Mesenchymal stem cell (in vitro differentiated cells and primary cell): ENCODE data around the gene MAP6.

Experiments used
- DNase-seq: peaks from one replicate; pipeline ENCODE4 v3.0.0-alpha.2; 2013
- H2AFZ ChIP-seq: one replicate; pipeline ENCODE4 v1.6.1; 2013; ENCODE audit warnings: low read depth, mild to moderate bottlenecking, control low read depth, inconsistent platforms, low read length, moderate library complexity
- H2AK5ac ChIP-seq: 2 replicates; pipeline ENCODE4 v1.6.1; 2013; ENCODE audit warnings: low read length, moderate library complexity, mild to moderate bottlenecking, inconsistent platforms; ENCODE audit not compliant: severe bottlenecking
- H2BK120ac ChIP-seq: one replicate; pipeline ENCODE4 v1.6.1; 2013; ENCODE audit warnings: low read depth, mild to moderate bottlenecking, inconsistent platforms, low read length, moderate library complexity
- H2BK12ac ChIP-seq, 2 experiments: one replicate each; pipeline ENCODE4 v1.6.1; 2013; ENCODE audit warnings: inconsistent platforms in 2 of 2, low read length in 2 of 2, mild to moderate bottlenecking in 2 of 2, moderate library complexity in 2 of 2, control low read depth in 1 of 2
- H2BK15ac ChIP-seq: one replicate; pipeline ENCODE4 v1.6.1; 2013; ENCODE audit warnings: mild to moderate bottlenecking, low read depth, inconsistent platforms; ENCODE audit not compliant: poor library complexity, severe bottlenecking
- H2BK5ac ChIP-seq: 2 replicates; pipeline ENCODE4 v1.6.1; 2013; ENCODE audit warnings: low read depth, mild to moderate bottlenecking, low read length, control low read depth, inconsistent platforms; ENCODE audit not compliant: poor library complexity, severe bottlenecking
- H3K14ac ChIP-seq, 2 experiments: one replicate each; pipeline ENCODE4 v1.6.1; 2013; ENCODE audit warnings: inconsistent platforms in 2 of 2, low read length in 2 of 2, control low read depth in 1 of 2, mild to moderate bottlenecking in 1 of 2, moderate library complexity in 1 of 2
- H3K18ac ChIP-seq, 2 experiments: one replicate each; pipeline ENCODE4 v1.6.1; 2013; ENCODE audit warnings: inconsistent platforms in 2 of 2, low read length in 2 of 2, control low read depth in 1 of 2, low read depth in 1 of 2, mild to moderate bottlenecking in 1 of 2
- H3K23ac ChIP-seq, 2 experiments: one replicate each; pipeline ENCODE4 v1.6.1; 2013; ENCODE audit warnings: inconsistent platforms in 2 of 2, low read length in 2 of 2, mild to moderate bottlenecking in 2 of 2, moderate library complexity in 2 of 2, control low read depth in 1 of 2
- H3K27ac ChIP-seq: 2 replicates; pipeline ENCODE4 v1.5.1; 2013; ENCODE audit warnings: mild to moderate bottlenecking, moderate library complexity, low read length, control low read depth, inconsistent platforms; ENCODE audit not compliant: poor library complexity, severe bottlenecking
- H3K27me3 ChIP-seq, 2 experiments: 2 replicates each; pipeline versions ENCODE4 v1.6.1 to v1.7.0; 2013; ENCODE audit warnings: low read length in 2 of 2, mild to moderate bottlenecking in 2 of 2, moderate library complexity in 2 of 2, control low read depth in 1 of 2, inconsistent platforms in 1 of 2; ENCODE audit not compliant: control insufficient read depth in 1 of 2, insufficient read depth in 1 of 2
- H3K36me3 ChIP-seq, 2 experiments: 2 replicates each; pipeline versions ENCODE4 v1.6.1 to v1.7.0; 2013; ENCODE audit warnings: low read length in 2 of 2, control low read depth in 1 of 2, inconsistent platforms in 1 of 2, low read depth in 1 of 2, mild to moderate bottlenecking in 1 of 2; ENCODE audit not compliant: insufficient read depth in 2 of 2, control insufficient read depth in 1 of 2
- H3K4ac ChIP-seq, 2 experiments: one replicate each; pipeline ENCODE4 v1.6.1; 2013; ENCODE audit warnings: inconsistent platforms in 2 of 2, low read length in 2 of 2, mild to moderate bottlenecking in 2 of 2, moderate library complexity in 2 of 2, control low read depth in 1 of 2, low read depth in 1 of 2
- H3K4me1 ChIP-seq: 2 replicates; pipeline ENCODE4 v1.6.1; 2013; ENCODE audit warnings: low read depth, low read length, control low read depth; ENCODE audit not compliant: control insufficient read depth, insufficient read depth
- H3K4me2 ChIP-seq: 2 replicates; pipeline ENCODE4 v1.6.1; 2013; ENCODE audit warnings: low read length, mild to moderate bottlenecking, inconsistent platforms; ENCODE audit not compliant: poor library complexity, severe bottlenecking
- H3K4me3 ChIP-seq, 2 experiments: 2 replicates each; pipeline versions ENCODE4 v1.5.1 to v1.7.0; 2013; ENCODE audit warnings: low read length in 2 of 2, mild to moderate bottlenecking in 2 of 2, control low read depth in 1 of 2, low read depth in 1 of 2; ENCODE audit not compliant: insufficient read depth in 1 of 2
- H3K79me1 ChIP-seq: replicated peaks from 2 replicates; pipeline ENCODE4 v1.6.1; 2013; ENCODE audit warnings: mild to moderate bottlenecking, control low read depth, low read length, inconsistent platforms; ENCODE audit not compliant: poor library complexity, severe bottlenecking
- H3K9ac ChIP-seq: 2 replicates; pipeline ENCODE4 v1.7.0; 2013; ENCODE audit warnings: mild to moderate bottlenecking, low read length, moderate library complexity
- H3K9me3 ChIP-seq: 2 replicates; pipeline ENCODE4 v1.7.0; 2013; ENCODE audit warnings: mild to moderate bottlenecking, low read length; ENCODE audit not compliant: control insufficient read depth
- H4K8ac ChIP-seq: one replicate; pipeline ENCODE4 v1.6.1; 2013; ENCODE audit warnings: inconsistent platforms, mild to moderate bottlenecking, low read length, moderate library complexity
- H4K91ac ChIP-seq: one replicate; pipeline ENCODE4 v1.6.1; 2013; ENCODE audit warnings: mild to moderate bottlenecking, low read length, inconsistent platforms
- WGBS: methylation state at CpG from one replicate; pipeline ENCODE4 v1.1.7; 2013; ENCODE audit warnings: mixed read lengths; 5-methylcytosine and 5-hydroxymethylcytosine counted together

The MAP6 gene

DNA sequence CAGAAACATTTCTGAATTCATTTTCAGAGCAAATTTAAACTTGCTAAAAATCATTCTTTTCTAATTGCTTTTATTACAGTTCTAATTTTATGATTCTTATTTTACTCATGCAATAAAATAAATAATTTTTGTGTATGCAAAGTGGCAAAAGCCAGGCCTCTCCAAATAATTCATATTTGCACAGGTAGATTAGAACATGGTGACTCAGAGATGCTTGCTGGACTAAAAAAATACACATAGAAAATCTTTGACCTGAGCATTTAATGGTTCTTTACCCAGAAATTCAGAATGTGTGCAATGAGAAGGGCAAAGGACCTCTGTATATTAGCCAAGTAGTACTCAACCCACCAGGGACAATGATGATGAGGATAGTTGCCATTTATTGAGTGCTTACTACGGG lies 15.3 kb downstream of the MAP6 start:
- H3K23ac ChIP-seq: no peak overlapping the region
- no peak for DNase-seq
- no peak overlapping the region for H2AFZ ChIP-seq
- H3K4me3 ChIP-seq: no peak overlapping the region
- H3K14ac ChIP-seq: no peak overlapping the region
- no peak overlapping the region for H2BK5ac ChIP-seq
- peaks cover 0 to 16% of the 10 kb centered on the region in 2 experiments for H3K27me3 ChIP-seq
- no peaks in the 10 kb centered on the region for H3K36me3 ChIP-seq
- no peaks in the 10 kb centered on the region for H3K79me1 ChIP-seq
- H3K4me1 ChIP-seq: no peaks in the 10 kb centered on the region
- no peak overlapping the region for H3K9ac ChIP-seq
- no CpG with 5 or more reads among the region's 1 CpG for WGBS
- H3K18ac ChIP-seq: no peak overlapping the region
- no peak overlapping the region for H2AK5ac ChIP-seq
- H2BK12ac ChIP-seq: no peak overlapping the region
- H4K91ac ChIP-seq: no peak overlapping the region
- no peak overlapping the region for H2BK15ac ChIP-seq
- no peak overlapping the region for H3K4ac ChIP-seq
- H4K8ac ChIP-seq: no peak overlapping the region
- H2BK120ac ChIP-seq: no peak overlapping the region
- no peak overlapping the region for H3K27ac ChIP-seq
- no peaks in the 10 kb centered on the region for H3K9me3 ChIP-seq
- H3K4me2 ChIP-seq: no peak overlapping the region

DNA sequence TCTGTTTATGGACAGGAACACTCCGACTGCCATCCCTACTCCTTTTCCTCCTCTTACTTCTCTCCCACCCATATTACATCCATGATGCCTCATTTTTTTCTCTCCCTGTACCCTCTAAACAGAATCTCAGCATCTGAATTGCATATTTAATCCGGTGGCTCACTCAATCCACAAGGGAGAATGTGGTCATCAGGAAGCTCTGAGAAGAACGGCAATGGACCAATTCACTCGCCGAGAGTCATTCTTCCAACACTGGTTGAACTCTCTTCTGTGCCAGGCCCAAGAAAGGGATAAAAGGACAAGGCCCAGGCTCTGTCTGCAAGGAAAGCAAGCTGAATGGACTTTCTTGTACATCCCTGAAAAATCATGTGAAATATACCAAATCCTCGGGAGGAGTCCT lies 15.9 kb downstream of the MAP6 start:
- no peaks in the 10 kb centered on the region for H3K79me1 ChIP-seq
- H3K9ac ChIP-seq: no peak overlapping the region
- no peak overlapping the region for H4K91ac ChIP-seq
- H3K27ac ChIP-seq: no peak overlapping the region
- no peak overlapping the region for H3K23ac ChIP-seq
- H3K9me3 ChIP-seq: no peaks in the 10 kb centered on the region
- no peak overlapping the region for H3K4me3 ChIP-seq
- no peak overlapping the region for H2BK12ac ChIP-seq
- H2AFZ ChIP-seq: no peak overlapping the region
- no peak overlapping the region for H4K8ac ChIP-seq
- no peak for DNase-seq
- H3K4ac ChIP-seq: no peak overlapping the region
- H3K36me3 ChIP-seq: no peaks in the 10 kb centered on the region
- no peak overlapping the region for H2AK5ac ChIP-seq
- H2BK120ac ChIP-seq: no peak overlapping the region
- WGBS: 87% methylated on average over 6 of the region's 6 CpGs
- H3K27me3 ChIP-seq: peaks cover 0 to 12% of the 10 kb centered on the region in 2 experiments
- no peaks in the 10 kb centered on the region for H3K4me1 ChIP-seq
- H2BK15ac ChIP-seq: no peak overlapping the region
- H3K4me2 ChIP-seq: no peak overlapping the region
- H2BK5ac ChIP-seq: no peak overlapping the region
- no peak overlapping the region for H3K14ac ChIP-seq
- no peak overlapping the region for H3K18ac ChIP-seq

DNA sequence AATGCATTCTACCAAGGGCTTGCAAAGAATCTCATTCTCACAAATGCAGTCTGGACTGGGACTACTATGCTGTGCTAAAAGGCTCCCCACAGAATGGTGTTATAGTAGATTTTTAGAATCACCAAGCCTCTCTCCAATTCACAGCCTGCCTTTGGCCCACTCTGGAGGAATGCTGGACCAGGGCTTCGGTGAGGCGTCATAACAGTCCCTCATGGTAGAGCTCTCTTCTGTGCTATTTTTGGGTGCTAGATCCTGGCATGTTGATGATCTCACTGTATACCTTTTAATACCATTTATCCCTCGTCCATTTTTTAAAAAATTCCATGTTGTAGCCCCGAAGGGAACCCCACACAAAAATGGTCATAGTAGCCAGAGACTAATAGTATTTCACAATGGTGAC lies 17.6 kb downstream of the MAP6 start:
- H3K27me3 ChIP-seq: peaks cover 0 to 12% of the 10 kb centered on the region in 2 experiments
- no peaks in the 10 kb centered on the region for H3K36me3 ChIP-seq
- H3K14ac ChIP-seq: no peak overlapping the region
- H4K8ac ChIP-seq: no peak overlapping the region
- no peak overlapping the region for H3K4me2 ChIP-seq
- no peak overlapping the region for H3K23ac ChIP-seq
- no peak overlapping the region for H3K9ac ChIP-seq
- H2BK5ac ChIP-seq: no peak overlapping the region
- no peak for DNase-seq
- H3K27ac ChIP-seq: no peak overlapping the region
- no peaks in the 10 kb centered on the region for H3K4me1 ChIP-seq
- no peak overlapping the region for H3K4me3 ChIP-seq
- H2AFZ ChIP-seq: no peak overlapping the region
- no peaks in the 10 kb centered on the region for H3K79me1 ChIP-seq
- 94% methylated on average over 2 of the region's 4 CpGs for WGBS
- H3K9me3 ChIP-seq: no peaks in the 10 kb centered on the region
- H2BK120ac ChIP-seq: no peak overlapping the region
- H4K91ac ChIP-seq: no peak overlapping the region
- no peak overlapping the region for H2BK12ac ChIP-seq
- no peak overlapping the region for H2BK15ac ChIP-seq
- H3K4ac ChIP-seq: no peak overlapping the region
- H3K18ac ChIP-seq: no peak overlapping the region
- H2AK5ac ChIP-seq: no peak overlapping the region

DNA sequence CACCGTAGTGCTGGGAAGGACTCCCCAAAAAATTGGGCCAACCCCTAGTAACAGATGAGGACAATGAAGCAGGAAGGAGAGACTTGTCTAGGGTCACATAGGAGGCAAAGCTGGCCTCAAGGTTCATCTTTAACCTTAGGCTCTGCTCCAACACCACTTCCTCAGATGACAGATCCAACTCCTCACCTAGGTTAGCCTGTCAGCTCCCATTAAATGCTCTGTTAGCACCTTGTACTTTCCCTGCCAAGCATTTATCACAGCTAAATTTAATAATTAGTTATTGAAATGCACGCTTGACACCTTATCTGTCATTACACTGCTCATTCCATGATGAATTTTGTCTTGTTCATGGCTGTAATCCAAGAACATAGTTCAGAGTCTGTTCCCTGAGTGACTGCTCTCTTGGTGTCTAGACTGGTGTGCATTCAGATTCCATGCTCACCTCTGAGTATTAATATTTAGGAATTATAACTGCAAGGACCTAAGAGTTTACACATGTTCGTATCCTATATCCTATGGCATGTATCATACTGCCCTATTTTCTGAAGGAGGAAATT lies 18.6 kb downstream of the MAP6 start:
- H4K91ac ChIP-seq: no peak overlapping the region
- H3K23ac ChIP-seq: no peak overlapping the region
- H2BK12ac ChIP-seq: no peak overlapping the region
- no peak overlapping the region for H3K4me3 ChIP-seq
- H3K4me2 ChIP-seq: no peak overlapping the region
- H2BK120ac ChIP-seq: no peak overlapping the region
- WGBS: 100% methylated on average over 1 of the region's 3 CpGs
- no peak overlapping the region for H2BK5ac ChIP-seq
- no peak overlapping the region for H3K4ac ChIP-seq
- no peak overlapping the region for H4K8ac ChIP-seq
- no peak overlapping the region for H2BK15ac ChIP-seq
- DNase-seq: no peak
- no peak overlapping the region for H2AK5ac ChIP-seq
- H3K4me1 ChIP-seq: no peaks in the 10 kb centered on the region
- no peaks in the 10 kb centered on the region for H3K36me3 ChIP-seq
- H3K9ac ChIP-seq: no peak overlapping the region
- no peak overlapping the region for H3K18ac ChIP-seq
- H3K79me1 ChIP-seq: no peaks in the 10 kb centered on the region
- no peaks in the 10 kb centered on the region for H3K9me3 ChIP-seq
- H3K27ac ChIP-seq: no peak overlapping the region
- H3K27me3 ChIP-seq: peaks cover 0 to 7% of the 10 kb centered on the region in 2 experiments
- H2AFZ ChIP-seq: no peak overlapping the region
- no peak overlapping the region for H3K14ac ChIP-seq
